CD4-positive, alpha-beta memory T cell (primary cell): Measurements from ENCODE around the gene EIF4G3. TPM values are rescaled to one million over a fixed set of nuclear protein-coding genes. Genes with fewer than 3 reads are reported as not detected.

Experiments used
- CTCF ChIA-PET: fragments of 350-600 bp; sonication (Branson Sonifier 250); formaldehyde crosslinking; loops from one replicate; lab custom pipeline; 2021; ENCODE audit warnings: inconsistent platforms; ENCODE audit not compliant: partially characterized antibody; lab: Charles Lee
- POLR2A ChIA-PET: fragments of 350-600 bp; sonication (Branson Sonifier 250); formaldehyde crosslinking; loops from one replicate; lab custom pipeline; 2021; ENCODE audit not compliant: partially characterized antibody; lab: Charles Lee
- DNase-seq, 5 donors: peaks; one replicate each; pipeline versions ENCODE4 v3.0.0 to v3.0.0-alpha.2; 2020 to 2022; ENCODE audit warnings: mixed read lengths in 1 of 5
- H3K27ac ChIP-seq: one replicate; pipeline ENCODE4 v1.7.0; 2013; ENCODE audit warnings: low read depth, low read length
- H3K27me3 ChIP-seq: 2 replicates; pipeline ENCODE4 v1.7.0; 2013; ENCODE audit warnings: mild to moderate bottlenecking, low read length, moderate library complexity; ENCODE audit not compliant: insufficient read depth
- H3K36me3 ChIP-seq: 2 replicates; pipeline ENCODE4 v1.7.0; 2013; ENCODE audit warnings: mild to moderate bottlenecking, low read length, moderate library complexity; ENCODE audit not compliant: insufficient read depth
- H3K4me1 ChIP-seq: 2 replicates; pipeline ENCODE4 v1.7.0; 2013; ENCODE audit warnings: mild to moderate bottlenecking, low read length, moderate library complexity; ENCODE audit not compliant: insufficient read depth
- H3K4me3 ChIP-seq, 2 donors: one replicate each; pipeline ENCODE4 v1.7.0; 2013; ENCODE audit warnings: low read length in 2 of 2, mild to moderate bottlenecking in 1 of 2
- H3K9me3 ChIP-seq, 2 donors: one replicate each; pipeline ENCODE4 v1.7.0; 2013; ENCODE audit warnings: low read length in 2 of 2, control low read depth in 1 of 2; ENCODE audit not compliant: control insufficient read depth in 1 of 2
- H3K27ac Mint-ChIP-seq, 7 donors: one replicate each; pipeline ENCODE4 v1.8.0; 2020 to 2021; ENCODE audit warnings: mixed read lengths in 7 of 7, mild to moderate bottlenecking in 6 of 7, inconsistent platforms in 3 of 7, moderate library complexity in 3 of 7
- H3K27me3 Mint-ChIP-seq, 2 donors: one replicate each; pipeline ENCODE4 v1.8.0; 2020 to 2021; ENCODE audit warnings: mixed read lengths in 2 of 2
- H3K36me3 Mint-ChIP-seq, 2 donors: one replicate each; pipeline ENCODE4 v1.8.0; 2020 to 2021; ENCODE audit warnings: mixed read lengths in 2 of 2, inconsistent platforms in 1 of 2, mild to moderate bottlenecking in 1 of 2
- H3K4me1 Mint-ChIP-seq, 4 donors: one replicate each; pipeline ENCODE4 v1.8.0; 2020 to 2021; ENCODE audit warnings: mixed read lengths in 4 of 4, mild to moderate bottlenecking in 1 of 4
- H3K4me3 Mint-ChIP-seq, 8 donors: one replicate each; pipeline ENCODE4 v1.8.0; 2020 to 2021; ENCODE audit warnings: mixed read lengths in 8 of 8, mild to moderate bottlenecking in 7 of 8, moderate library complexity in 6 of 8, inconsistent platforms in 3 of 8
- H3K9me3 Mint-ChIP-seq, 8 donors: one replicate each; pipeline ENCODE4 v1.8.0; 2020 to 2021; ENCODE audit warnings: mixed read lengths in 8 of 8, mild to moderate bottlenecking in 5 of 8, inconsistent platforms in 3 of 8, moderate library complexity in 1 of 8
- intact Hi-C: fragments of 100-400 bp; cut with micrococcal nuclease; formaldehyde crosslinking; loops from one replicate; pipeline ENCODE4 v1.15.1; 2023
- polyA plus RNA-seq, 2 donors: library from polyadenylated mRNA; unstranded; fragments of 300-500 nt; fragmentation: Illumina TruSeq; gene quantifications; one replicate each; pipeline ENCODE4 v1.2.3, GENCODE V29; 2021
- total RNA-seq, 2 experiments: library from RNA; stranded (reverse); gene quantifications; one replicate each; pipeline ENCODE4 v1.2.3, GENCODE V29; 2021

EIF4G3 gene
- total and polyA plus RNA-seq, 4 experiments from 2014 or later: 1.6 to 18.0 (median 13.1) TPM

DNA sequence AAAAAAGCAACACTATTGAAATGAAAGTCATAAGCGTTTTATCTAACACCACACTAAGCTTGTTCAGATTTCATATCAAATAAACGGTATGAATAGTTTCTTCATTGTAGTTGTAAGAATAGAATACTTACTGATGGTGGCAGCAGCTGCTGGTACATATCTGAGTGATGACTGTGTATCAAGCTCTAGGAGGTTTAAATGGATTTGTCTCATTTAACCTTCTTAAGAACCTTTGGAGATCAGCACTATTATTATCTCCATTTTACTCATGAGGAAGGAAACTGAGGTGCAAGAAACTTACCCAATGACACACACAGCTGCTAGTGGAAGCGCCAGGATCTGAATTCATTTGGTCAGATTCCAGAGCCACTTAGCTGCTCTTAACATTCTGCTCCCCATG is 104.0 kb downstream of the EIF4G3 start:
- Mint-ChIP-seq H3K27ac (no peak overlapping the region), H3K36me3 (peaks cover 9% of the 10 kb centered on the region in 2 donors), H3K9me3 (no peaks in the 10 kb centered on the region), H3K4me1 (peaks cover 0 to 3% (median 1%) of the 10 kb centered on the region in 4 donors), H3K27me3 (no peaks in the 10 kb centered on the region), H3K4me3 (no peak overlapping the region)
- ChIA-PET CTCF (interaction anchor here (0.5 kb wide), 1 partner anchor 17 kb away, joined by 3 read pairs; no protein-coding TSS in a partner anchor), POLR2A (no interaction called here)
- DNase-seq: no peak
- H3K27ac ChIP-seq: no peak overlapping the region
- no peaks in the 10 kb centered on the region for H3K9me3 ChIP-seq
- H3K27me3 ChIP-seq: no peaks in the 10 kb centered on the region
- H3K36me3 ChIP-seq: peaks cover 4% of the 10 kb centered on the region
- intact Hi-C loops: no loop called here
- no peaks in the 10 kb centered on the region for H3K4me1 ChIP-seq
- no peak overlapping the region for H3K4me3 ChIP-seq

DNA sequence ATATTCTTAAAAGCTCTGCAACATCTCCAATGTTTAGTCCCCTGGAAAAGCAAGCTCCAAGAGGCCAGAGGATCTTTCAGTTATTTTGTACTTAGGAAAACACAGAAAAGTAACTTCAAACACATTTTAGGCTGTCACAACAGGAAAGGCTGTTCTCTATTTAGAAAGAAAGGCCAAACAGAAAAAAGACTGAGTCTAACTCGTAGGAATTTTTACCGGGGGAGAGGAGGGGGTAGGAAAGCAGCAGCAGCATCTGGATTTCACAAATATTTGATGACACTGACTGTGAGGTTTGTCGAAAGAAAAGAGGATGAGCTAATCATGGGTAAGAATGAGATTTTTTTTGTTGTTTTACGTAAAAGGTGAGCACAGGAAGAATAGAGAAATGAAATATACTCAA is 107.1 kb downstream of the EIF4G3 start:
- H3K9me3 ChIP-seq: no peaks in the 10 kb centered on the region
- Mint-ChIP-seq H3K9me3 (no peaks in the 10 kb centered on the region), H3K27ac (no peak overlapping the region), H3K4me3 (no peak overlapping the region), H3K27me3 (no peaks in the 10 kb centered on the region), H3K4me1 (no peaks in the 10 kb centered on the region), H3K36me3 (peaks cover 0 to 4% of the 10 kb centered on the region in 2 donors)
- H3K4me3 ChIP-seq: no peak overlapping the region
- DNase-seq: no peak
- no peaks in the 10 kb centered on the region for H3K27me3 ChIP-seq
- H3K36me3 ChIP-seq: peaks cover 4% of the 10 kb centered on the region
- no peak overlapping the region for H3K27ac ChIP-seq
- CTCF ChIA-PET: no interaction called here
- POLR2A ChIA-PET: no interaction called here
- no peaks in the 10 kb centered on the region for H3K4me1 ChIP-seq
- intact Hi-C loops: no loop called here

DNA sequence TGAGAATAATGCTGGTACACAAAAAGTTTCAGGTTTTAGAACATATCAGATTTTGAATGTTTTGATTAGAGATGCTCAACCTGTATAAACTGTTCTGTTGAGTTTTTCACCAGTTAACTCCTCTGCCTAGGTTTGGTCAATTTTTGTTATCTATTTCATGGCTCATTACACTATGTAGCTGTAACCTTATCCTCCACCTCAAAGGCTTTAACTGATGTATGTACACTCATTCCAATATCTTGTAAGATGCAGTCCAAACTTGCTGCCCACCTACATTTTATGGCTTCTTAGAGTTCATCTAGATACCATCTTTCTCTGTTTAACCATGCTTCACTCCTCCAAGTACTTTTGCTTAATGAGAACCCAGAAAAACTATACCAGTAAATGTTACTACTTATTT is 107.8 kb downstream of the EIF4G3 start:
- Mint-ChIP-seq H3K4me1 (no peaks in the 10 kb centered on the region), H3K4me3 (no peak overlapping the region), H3K9me3 (no peaks in the 10 kb centered on the region), H3K36me3 (peaks cover 0 to 4% of the 10 kb centered on the region in 2 donors), H3K27ac (peak overlapping the region in 1 of 7 donors; percentile 23), H3K27me3 (no peaks in the 10 kb centered on the region)
- DNase-seq: no peak
- no peaks in the 10 kb centered on the region for H3K27me3 ChIP-seq
- peaks cover 4% of the 10 kb centered on the region for H3K36me3 ChIP-seq
- ChIA-PET CTCF (no interaction called here), POLR2A (no interaction called here)
- H3K4me1 ChIP-seq: no peaks in the 10 kb centered on the region
- no peaks in the 10 kb centered on the region for H3K9me3 ChIP-seq
- no peak overlapping the region for H3K4me3 ChIP-seq
- intact Hi-C loops: no loop called here
- H3K27ac ChIP-seq: no peak overlapping the region

DNA sequence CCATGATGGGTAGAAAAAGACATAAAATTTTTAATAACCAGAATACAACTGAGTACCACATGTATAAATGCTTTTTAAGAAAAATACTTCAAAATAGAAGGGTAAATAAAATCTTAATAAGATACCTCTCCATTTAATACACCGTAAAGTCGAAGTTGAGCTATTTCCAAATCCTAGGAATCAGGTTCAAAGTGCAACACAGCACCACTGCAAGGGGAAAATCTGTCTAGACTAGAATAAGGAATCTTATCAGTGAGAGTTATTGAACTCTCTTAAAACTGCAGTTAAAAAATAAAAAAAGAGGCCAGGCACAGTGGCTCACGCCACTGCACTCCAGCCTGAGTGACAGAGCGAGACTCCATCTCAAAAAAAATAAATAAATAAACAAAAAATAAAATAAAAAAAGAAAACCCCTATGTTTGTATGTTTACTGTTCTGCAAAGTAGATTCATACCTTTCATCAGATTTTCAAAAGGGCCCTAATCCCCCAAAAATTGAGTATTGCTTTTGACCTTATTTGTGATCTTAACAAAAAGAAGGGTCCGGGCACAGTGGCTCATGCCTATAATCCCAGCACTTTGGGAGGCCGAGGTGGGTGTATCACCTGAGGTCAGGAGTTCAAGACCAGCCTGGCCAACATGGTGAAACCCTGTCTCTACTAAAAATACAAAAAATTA is 109.0 kb downstream of the EIF4G3 start:
- no peak for DNase-seq
- no peaks in the 10 kb centered on the region for H3K4me1 ChIP-seq
- no peaks in the 10 kb centered on the region for H3K9me3 ChIP-seq
- intact Hi-C loops: no loop called here
- H3K9me3 Mint-ChIP-seq: no peaks in the 10 kb centered on the region
- H3K27me3 ChIP-seq: no peaks in the 10 kb centered on the region
- ChIA-PET POLR2A (no interaction called here), CTCF (no interaction called here)
- H3K4me1 Mint-ChIP-seq: no peaks in the 10 kb centered on the region
- no peaks in the 10 kb centered on the region for H3K27me3 Mint-ChIP-seq
- H3K36me3 Mint-ChIP-seq: peaks cover 0 to 1% of the 10 kb centered on the region in 2 donors
- H3K27ac ChIP-seq: no peak overlapping the region
- peaks cover under 1% of the 10 kb centered on the region for H3K36me3 ChIP-seq
- no peak overlapping the region for H3K27ac Mint-ChIP-seq
- H3K4me3 Mint-ChIP-seq: no peak overlapping the region
- H3K4me3 ChIP-seq: no peak overlapping the region

DNA sequence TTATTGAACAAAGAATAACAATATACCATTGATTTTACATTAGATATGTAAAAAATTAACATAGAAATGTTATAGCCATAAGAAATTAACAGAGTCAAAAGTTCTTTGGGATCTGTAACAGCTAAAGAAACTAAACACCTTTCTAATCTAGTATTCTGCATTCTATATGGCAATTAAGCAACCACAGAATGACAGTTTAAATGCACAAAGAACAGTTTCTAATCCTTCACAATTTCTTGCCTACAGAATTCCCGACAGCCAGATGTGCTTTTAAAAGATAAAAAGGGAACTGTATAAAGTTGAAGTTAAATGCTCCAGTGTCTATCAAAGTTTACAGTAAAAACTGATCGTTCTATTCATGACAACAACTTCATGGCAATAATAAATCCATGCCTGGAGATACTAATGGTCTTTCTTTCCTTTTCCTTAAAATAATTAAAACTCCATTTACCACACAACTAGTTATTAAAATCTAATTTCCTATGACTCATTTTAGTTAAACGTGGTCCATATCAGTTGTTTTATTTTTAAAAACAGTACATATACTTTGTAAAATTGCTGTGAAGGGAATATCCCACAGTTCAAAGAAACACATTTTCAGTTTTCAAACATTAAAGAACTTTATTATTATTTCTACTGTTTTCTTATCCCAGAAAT is 110.2 kb downstream of the EIF4G3 start:
- H3K4me1 ChIP-seq: no peaks in the 10 kb centered on the region
- Mint-ChIP-seq H3K4me1 (no peaks in the 10 kb centered on the region), H3K4me3 (no peak overlapping the region), H3K9me3 (no peaks in the 10 kb centered on the region), H3K27me3 (no peaks in the 10 kb centered on the region), H3K36me3 (peaks cover 0 to 1% of the 10 kb centered on the region in 2 donors), H3K27ac (no peak overlapping the region)
- CTCF ChIA-PET: no interaction called here
- no peak overlapping the region for H3K4me3 ChIP-seq
- POLR2A ChIA-PET: no interaction called here
- intact Hi-C loops: no loop called here
- no peaks in the 10 kb centered on the region for H3K9me3 ChIP-seq
- H3K36me3 ChIP-seq: no peaks in the 10 kb centered on the region
- H3K27me3 ChIP-seq: no peaks in the 10 kb centered on the region
- no peak overlapping the region for H3K27ac ChIP-seq
- DNase-seq: no peak

DNA sequence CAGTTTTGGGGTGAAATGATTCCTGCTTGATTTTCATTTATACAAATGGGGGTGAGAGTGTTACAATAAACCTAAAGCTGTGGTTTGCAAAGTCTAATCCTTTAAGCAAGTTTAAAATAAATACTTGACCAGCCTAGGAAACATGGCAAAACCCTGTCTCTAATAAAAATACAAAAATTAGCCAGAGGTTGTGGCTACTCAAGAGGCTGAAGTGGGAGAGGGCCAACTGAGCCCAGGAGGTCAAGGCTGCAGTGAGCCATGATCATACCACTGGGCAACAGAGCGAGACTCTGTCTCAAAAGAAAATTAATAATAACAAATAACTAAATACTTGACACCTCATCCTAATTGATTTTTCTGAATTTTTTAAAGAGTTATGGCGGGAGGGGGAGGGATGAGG is 110.8 kb downstream of the EIF4G3 start:
- Histone ChIP-seq H3K9me3 (no peaks in the 10 kb centered on the region), H3K4me3 (no peak overlapping the region), H3K36me3 (no peaks in the 10 kb centered on the region), H3K4me1 (no peaks in the 10 kb centered on the region), H3K27me3 (no peaks in the 10 kb centered on the region), H3K27ac (no peak overlapping the region)
- Mint-ChIP-seq H3K4me3 (no peak overlapping the region), H3K36me3 (peaks cover 0 to 1% of the 10 kb centered on the region in 2 donors), H3K27me3 (no peaks in the 10 kb centered on the region), H3K9me3 (no peaks in the 10 kb centered on the region), H3K4me1 (no peaks in the 10 kb centered on the region), H3K27ac (no peak overlapping the region)
- ChIA-PET POLR2A (no interaction called here), CTCF (no interaction called here)
- intact Hi-C loops: no loop called here
- no peak for DNase-seq

DNA sequence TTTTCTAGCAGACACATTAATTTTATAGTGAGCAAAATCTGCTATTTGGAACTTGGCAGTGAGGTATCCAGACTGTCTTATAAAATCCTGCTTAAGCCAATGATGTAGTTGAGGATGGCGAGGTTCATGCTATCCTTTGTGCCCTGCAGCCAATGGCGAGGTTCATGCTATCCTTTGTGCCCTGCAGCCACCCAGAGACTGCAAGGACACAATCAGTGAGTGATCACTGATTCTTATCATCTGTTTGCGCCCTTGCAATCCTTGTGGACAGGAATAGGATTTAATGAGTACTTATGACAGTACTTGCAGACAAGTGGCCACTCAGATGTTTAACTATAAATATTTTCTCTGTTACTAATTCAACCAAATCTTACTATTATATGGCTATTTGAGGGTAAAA is 112.6 kb downstream of the EIF4G3 start:
- Histone ChIP-seq H3K27me3 (no peaks in the 10 kb centered on the region), H3K4me3 (no peak overlapping the region), H3K27ac (no peak overlapping the region), H3K9me3 (no peaks in the 10 kb centered on the region), H3K36me3 (no peaks in the 10 kb centered on the region), H3K4me1 (no peaks in the 10 kb centered on the region)
- ChIA-PET CTCF (no interaction called here), POLR2A (no interaction called here)
- intact Hi-C loops: no loop called here
- no peak overlapping the region for H3K27ac Mint-ChIP-seq
- no peaks in the 10 kb centered on the region for H3K4me1 Mint-ChIP-seq
- H3K36me3 Mint-ChIP-seq: peaks cover 0 to 1% of the 10 kb centered on the region in 2 donors
- no peak overlapping the region for H3K4me3 Mint-ChIP-seq
- no peaks in the 10 kb centered on the region for H3K27me3 Mint-ChIP-seq
- H3K9me3 Mint-ChIP-seq: no peaks in the 10 kb centered on the region
- no peak for DNase-seq
